DMS53 (cell line): ENCODE results near the gene ZNF451.

ENCODE experiments used
- DNase-seq: peaks from one replicate; lab custom pipeline; 2025; lab: John Stamatoyannopoulos, UW

ZNF451 gene

GRCh38 chr6:57094689-57095088 is 4.7 kb downstream of the ZNF451 start:
- DNase-seq, result no peak

GRCh38 chr6:57097596-57097995 is 7.6 kb downstream of the ZNF451 start:
- DNase-seq, result no peak

- no peak for DNase-seq
Observed at GRCh38 chr6:57102976-57103375, 13.0 kb downstream of the ZNF451 start.

GRCh38 chr6:57104336-57104735 is 14.3 kb downstream of the ZNF451 start:
- DNase-seq, result no peak

- no peak for DNase-seq
Observed at GRCh38 chr6:57106990-57107389, 17.0 kb downstream of the ZNF451 start.

DNA sequence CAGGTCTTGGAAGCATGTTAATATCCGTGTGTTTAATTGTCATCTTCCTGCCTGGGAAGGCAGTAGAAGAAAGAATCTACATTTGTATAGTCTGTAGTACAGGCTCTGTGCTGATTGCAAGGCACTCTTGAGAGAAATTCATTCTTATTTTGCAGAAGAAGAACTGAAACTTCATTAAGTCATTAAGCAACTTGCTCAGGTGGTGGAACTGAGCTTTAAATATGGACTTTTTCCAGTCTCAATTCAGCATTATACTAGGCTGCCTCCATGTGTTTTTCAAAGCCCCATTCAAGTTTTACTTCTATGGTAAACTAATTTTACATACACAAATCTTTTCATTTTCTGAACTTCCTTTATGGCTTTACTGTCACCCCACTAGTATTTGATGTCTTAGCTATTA is 18.7 kb downstream of the ZNF451 start:
- DNase-seq, result no peak

DNA sequence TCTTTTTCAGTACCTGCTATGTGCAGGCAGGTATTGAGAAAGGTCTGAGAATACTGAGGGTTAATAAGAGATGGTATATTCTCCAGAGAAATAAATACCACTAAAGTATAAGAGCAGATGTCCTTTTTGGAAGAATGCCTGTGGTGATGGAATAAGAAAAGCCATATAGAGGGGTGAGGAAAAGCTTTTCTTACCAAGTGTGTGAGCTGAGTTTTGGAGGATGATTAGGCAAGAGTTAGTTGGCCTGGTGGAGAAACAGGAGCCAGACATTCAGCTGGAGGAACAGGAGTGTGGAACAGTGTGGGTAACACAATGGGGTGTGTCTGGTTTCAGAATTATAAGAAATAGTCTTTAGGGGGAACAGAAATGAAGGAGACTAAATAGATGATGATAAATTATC is 19.9 kb downstream of the ZNF451 start:
- no peak for DNase-seq

DNA sequence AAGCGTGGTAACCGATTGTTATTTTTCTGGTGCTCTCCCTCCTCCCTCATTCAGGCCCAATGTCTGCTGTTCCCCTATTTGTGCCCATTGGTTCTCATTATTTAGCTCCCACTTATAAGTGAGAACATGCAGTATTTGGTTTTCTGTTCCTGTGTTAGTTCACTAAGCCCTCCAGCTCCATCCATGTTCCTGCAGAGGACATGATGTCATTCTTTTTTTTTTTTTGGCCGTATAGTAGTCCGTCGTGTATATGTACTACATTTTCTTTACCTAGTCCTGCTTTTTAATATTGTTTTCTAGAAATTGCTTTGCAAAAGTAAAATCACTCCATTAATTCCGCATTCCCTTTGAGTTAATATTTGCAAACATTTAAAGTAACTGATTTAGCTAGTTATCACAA is 23.1 kb downstream of the ZNF451 start:
- no peak for DNase-seq

DNA sequence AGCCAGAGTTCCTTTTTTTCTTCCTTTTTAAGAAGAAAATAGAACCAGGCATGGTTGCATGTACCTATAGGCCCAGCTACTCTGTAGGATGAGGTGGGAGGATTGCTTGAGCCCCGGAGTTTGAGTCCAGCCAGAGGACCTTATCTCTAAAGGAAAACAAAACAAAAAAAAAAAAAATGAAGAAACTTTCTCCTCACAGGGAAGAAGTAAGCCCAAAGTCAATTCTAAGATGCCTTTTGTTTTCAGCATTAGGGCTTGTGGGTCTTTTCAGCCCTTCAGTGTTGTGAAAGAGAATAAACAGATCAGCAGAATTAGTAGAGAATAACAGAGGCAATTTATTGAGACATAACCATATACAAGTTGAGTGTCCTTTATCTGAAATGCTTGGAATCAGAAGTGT is 26.8 kb downstream of the ZNF451 start:
- DNase-seq, result no peak

DNA sequence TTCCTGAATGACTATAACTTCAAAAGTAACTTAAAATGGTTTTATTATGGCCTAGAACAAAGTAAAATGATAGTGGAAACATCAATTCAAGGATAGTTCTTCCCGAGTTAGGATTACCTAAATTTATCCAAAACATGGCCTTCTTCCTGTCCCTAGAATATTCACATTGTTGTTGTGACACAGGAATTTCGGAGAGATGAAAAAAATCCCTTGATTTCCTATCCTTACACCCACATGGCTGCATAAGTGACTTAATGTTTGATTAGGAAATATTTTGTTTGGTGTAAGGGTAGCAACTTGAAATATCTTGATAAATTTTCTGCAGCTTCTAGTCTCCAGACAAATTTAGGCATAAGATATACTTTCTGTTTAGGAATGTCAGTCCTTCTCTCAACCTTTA is 27.8 kb downstream of the ZNF451 start:
- no peak for DNase-seq

DNA sequence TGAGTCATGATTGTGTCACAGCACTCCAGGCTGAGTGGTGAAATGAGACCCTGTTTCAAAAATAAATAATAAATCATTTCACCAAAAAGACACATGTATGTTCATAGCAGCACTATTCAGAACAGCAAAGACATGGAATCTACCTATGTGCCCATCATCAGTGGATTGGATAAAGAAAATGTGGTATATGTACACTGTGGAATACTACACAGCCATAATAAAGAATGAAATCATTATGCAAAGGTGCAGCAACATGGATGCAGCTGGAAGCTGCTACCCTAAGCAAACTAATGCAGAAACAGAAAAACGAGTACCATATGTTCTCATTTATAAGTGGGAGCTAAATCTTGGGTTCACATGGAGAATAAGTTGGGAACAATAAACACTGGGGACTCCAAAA is 33.1 kb downstream of the ZNF451 start:
- no peak for DNase-seq

DNA sequence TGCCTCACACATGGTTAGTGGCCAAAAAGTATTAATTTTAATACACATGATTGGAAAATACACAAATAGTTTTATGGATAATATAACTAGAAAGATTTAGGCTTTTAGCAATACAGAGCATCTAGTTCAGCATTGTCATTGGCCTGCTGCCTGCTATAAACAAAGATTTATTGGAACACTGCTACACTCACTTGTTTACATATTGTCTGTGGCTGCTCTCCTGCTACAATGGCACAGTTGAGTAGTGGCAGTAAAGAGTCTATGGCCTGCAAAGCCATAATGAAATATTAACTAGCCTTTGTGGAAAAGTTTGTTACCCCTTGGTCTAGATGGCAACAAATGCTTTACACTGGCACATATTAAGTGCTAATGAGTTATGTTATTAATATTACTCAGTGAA is 37.8 kb downstream of the ZNF451 start:
- peak; percentile 4 for DNase-seq

GRCh38 chr6:57130661-57131177 is 40.7 kb downstream of the ZNF451 start:
- no peak for DNase-seq

GRCh38 chr6:57134954-57135353 is 45.0 kb downstream of the ZNF451 start:
- DNase-seq, result no peak

- no peak for DNase-seq
Observed at GRCh38 chr6:57135885-57136284, 45.9 kb downstream of the ZNF451 start.

DNA sequence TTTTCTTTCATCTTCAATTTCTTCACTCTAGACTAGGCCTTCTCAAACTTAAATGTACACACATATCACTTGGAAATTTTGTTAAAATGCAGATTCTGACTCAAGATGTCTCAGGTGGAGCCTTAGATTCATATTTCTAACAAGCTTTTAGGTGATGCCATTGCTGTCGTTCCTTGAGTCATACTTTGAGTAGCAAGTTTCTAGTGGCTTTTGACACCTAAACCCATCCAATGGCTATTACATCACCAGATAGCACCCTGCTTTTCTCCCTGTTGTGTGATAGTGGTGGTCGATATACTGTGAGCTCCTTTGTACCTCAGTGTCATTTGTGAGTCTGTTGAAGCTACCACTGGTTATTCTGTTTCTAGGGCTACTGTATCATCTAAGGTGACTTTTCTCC is 47.4 kb downstream of the ZNF451 start:
- DNase-seq, result no peak

DNA sequence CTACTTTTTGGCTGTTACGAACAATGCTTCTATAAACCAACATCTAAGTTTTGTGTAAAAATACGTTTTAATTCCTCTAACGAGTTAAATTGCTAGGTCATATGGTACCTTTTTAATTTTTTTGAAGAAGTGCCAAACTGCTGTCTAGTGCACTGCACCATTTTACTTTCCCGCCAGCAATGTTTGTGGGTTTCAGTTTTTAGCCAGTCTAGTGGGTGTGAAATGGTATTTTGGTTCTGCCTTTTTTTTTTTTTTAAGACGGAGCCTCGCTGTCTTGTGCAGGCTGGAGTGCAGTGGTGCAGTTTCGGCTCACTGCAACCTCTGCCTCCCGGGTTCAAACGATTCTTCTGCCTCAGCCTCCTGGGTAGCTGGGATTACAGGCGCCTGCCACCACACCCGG is 48.0 kb downstream of the ZNF451 start:
- DNase-seq, result no peak

DNA sequence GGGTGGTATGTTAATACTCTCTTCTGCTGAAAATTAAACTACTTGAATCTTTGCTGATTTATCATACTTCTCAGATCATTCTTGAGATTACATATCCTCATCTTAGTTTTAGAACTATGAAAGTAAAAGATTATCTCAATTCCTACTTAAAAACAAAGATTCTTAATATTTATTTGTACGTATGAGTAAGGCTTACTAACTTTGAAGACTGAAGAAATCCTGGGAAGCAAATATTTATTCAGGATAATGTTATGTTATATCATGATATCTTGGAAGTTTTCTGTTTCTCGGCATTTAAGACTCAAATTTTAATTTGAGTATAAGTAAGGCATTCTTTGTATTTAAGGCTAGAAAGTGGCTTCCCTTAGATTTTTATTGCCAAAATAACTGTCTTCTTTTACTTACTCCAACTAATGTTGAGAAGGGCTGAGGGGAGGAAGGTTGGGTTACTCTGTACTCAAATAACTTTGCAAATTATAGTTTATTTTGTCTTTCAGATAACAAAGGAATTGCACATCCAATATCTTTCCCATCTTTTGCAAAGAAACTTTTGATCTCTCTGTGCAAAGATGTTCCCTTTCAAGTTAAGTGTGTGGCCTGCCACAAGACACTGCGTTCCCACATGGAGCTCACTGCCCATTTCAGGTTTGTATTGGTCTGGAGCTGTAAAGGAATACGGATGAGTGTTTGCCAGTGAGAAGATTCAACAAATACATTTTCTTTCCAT is 51.6 kb downstream of the ZNF451 start:
- DNase-seq, result no peak

DNA sequence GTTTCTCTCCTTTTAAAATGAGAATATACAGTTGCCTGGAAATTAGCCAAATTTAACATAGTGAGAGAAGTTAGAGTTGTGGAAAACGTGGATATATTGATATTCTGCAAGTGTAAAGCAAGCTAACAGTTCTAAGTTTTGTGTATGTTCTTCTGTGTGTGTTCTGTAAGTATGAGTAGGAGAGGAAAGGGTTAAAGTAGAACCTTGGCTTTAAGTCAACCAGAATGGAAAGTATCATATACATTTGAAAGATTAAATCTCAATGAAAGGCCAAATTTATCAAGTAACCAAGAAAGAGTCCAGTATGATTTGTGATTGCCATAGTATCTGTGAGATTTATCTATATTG is 52.2 kb downstream of the ZNF451 start:
- no peak for DNase-seq

- no peak for DNase-seq
Observed at GRCh38 chr6:57143690-57144089, 53.7 kb downstream of the ZNF451 start.

GRCh38 chr6:57147401-57147800 is 57.4 kb downstream of the ZNF451 start:
- no peak for DNase-seq

DNA sequence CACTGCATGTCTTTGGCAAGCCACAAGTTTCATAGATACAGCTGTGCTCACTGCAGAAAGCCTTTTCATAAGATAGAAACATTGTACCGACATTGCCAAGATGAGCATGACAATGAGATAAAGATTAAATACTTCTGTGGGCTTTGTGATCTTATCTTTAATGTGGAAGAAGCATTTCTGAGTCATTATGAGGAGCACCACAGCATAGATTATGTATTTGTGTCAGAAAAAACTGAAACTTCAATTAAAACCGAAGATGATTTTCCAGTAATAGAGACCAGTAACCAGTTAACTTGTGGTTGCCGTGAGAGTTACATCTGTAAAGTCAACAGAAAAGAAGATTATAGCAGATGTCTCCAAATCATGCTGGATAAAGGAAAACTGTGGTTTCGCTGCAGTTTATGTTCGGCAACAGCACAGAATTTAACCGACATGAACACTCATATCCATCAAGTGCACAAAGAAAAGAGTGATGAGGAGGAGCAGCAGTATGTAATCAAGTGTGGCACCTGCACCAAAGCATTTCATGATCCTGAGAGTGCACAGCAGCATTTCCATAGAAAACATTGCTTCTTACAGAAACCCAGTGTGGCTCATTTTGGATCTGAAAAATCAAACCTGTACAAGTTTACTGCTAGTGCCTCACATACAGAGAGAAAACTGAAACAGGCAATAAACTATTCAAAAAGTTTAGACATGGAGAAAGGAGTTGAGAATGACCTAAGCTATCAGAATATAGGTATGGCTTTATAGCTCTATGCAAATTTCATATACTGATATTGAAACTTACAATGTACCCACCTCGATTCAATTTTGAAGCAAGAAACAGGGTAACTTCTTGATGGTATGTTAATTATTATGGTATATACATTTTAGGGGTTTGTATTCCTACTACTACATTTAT is 58.2 kb downstream of the ZNF451 start:
- no peak for DNase-seq

- DNase-seq, result no peak
Observed at GRCh38 chr6:57158658-57159057, 68.7 kb downstream of the ZNF451 start.
